Smooth muscle cell (in vitro differentiated cells): ENCODE results near the gene CCDC97. TPM values are rescaled to one million over a fixed set of nuclear protein-coding genes. Genes with fewer than 3 reads are reported as not detected.

Experiments used
- DNase-seq: peaks from one replicate; lab custom pipeline; 2025; ENCODE audit not compliant: unreplicated experiment; lab: John Stamatoyannopoulos, UW
- H2AFZ ChIP-seq: fragments of 200-600 bp; sonication (generic); 2 replicates; pipeline ENCODE4 v1.6.0; 2016; ENCODE audit warnings: antibody characterized with exemption, low read depth, mild to moderate bottlenecking
- H3F3A ChIP-seq: fragments of 200-600 bp; sonication (generic); 2 replicates; pipeline ENCODE4 v1.6.0; 2017; ENCODE audit warnings: antibody characterized with exemption, low read depth
- H3K27ac ChIP-seq: fragments of 200-600 bp; sonication (generic); 2 replicates; pipeline ENCODE4 v1.5.1; 2016; ENCODE audit warnings: low read depth, mild to moderate bottlenecking
- H3K27me3 ChIP-seq: fragments of 200-600 bp; sonication (generic); 2 replicates; pipeline ENCODE4 v1.6.1; 2016; ENCODE audit warnings: low read depth, mild to moderate bottlenecking
- H3K36me3 ChIP-seq: fragments of 200-600 bp; sonication (generic); 2 replicates; pipeline ENCODE4 v1.5.1; 2016; ENCODE audit warnings: low read depth
- H3K4me1 ChIP-seq: fragments of 200-600 bp; sonication (generic); 2 replicates; pipeline ENCODE4 v1.5.1; 2016; ENCODE audit warnings: low read depth
- H3K4me2 ChIP-seq: fragments of 200-600 bp; sonication (generic); 2 replicates; pipeline ENCODE4 v1.6.0; 2016; ENCODE audit warnings: mild to moderate bottlenecking
- H3K4me3 ChIP-seq: fragments of 200-600 bp; sonication (generic); 2 replicates; pipeline ENCODE4 v1.5.1; 2016; ENCODE audit warnings: mild to moderate bottlenecking
- H3K79me2 ChIP-seq: fragments of 200-600 bp; sonication (generic); 2 replicates; pipeline ENCODE4 v1.6.0; 2016; ENCODE audit warnings: low read depth, mild to moderate bottlenecking
- H3K9ac ChIP-seq: fragments of 200-600 bp; sonication (generic); 2 replicates; pipeline ENCODE4 v1.6.0; 2016; ENCODE audit warnings: low read depth
- H3K9me3 ChIP-seq: fragments of 200-600 bp; sonication (generic); replicated peaks from 2 replicates; pipeline ENCODE4 v1.5.1; 2016; ENCODE audit warnings: low read depth
- H4K20me1 ChIP-seq: fragments of 200-600 bp; sonication (generic); 2 replicates; pipeline ENCODE4 v1.6.0; 2016; ENCODE audit warnings: low read depth
- CTCF ChIP-seq: fragments of 200-600 bp; sonication (generic); IDR thresholded peaks from 2 replicates; pipeline ENCODE4 v1.5.1; 2017; ENCODE audit warnings: borderline replicate concordance, mild to moderate bottlenecking, antibody characterized with exemption; ENCODE audit not compliant: insufficient read depth, poor library complexity, severe bottlenecking
- WGBS: methylation state at CpG from one replicate; pipeline ENCODE4 v1.1.7; 2016; ENCODE audit warnings: low lambda C conversion rate; 5-methylcytosine and 5-hydroxymethylcytosine counted together
- polyA plus RNA-seq: library from polyadenylated mRNA; unstranded; fragments of >200 nt; fragmentation: Nextera tagmentation; extraction: Ambion mirVana; gene quantifications from 2 replicates; pipeline ENCODE4 v1.2.1, GENCODE V29; 2016
- total RNA-seq: library from RNA; depleted of rRNA; stranded (reverse); fragments of >200 nt; gene quantifications from 2 replicates; pipeline ENCODE4 v1.2.3, GENCODE V29; 2014

CCDC97 gene
- total and polyA plus RNA-seq, 2 experiments from 2014 or later = 7.5 to 18.2 TPM

GRCh38 chr19:41324921-41325639 is 15.1 kb downstream of the CCDC97 start:
- H3F3A ChIP-seq = peaks cover 61% of the 10 kb centered on the region
- H3K4me2 ChIP-seq = peak overlapping the region; percentile 84
- H4K20me1 ChIP-seq = peaks cover 7% of the 10 kb centered on the region
- 1% methylated on average over 15 of the region's 23 CpGs for WGBS
- no peaks in the 10 kb centered on the region for H3K79me2 ChIP-seq
- peak; percentile 44 for DNase-seq
- no peak overlapping the region for H2AFZ ChIP-seq
- H3K4me3 ChIP-seq = peak overlapping the region; percentile 37
- no peaks in the 10 kb centered on the region for H3K36me3 ChIP-seq
- peak overlapping the region; percentile 87 for H3K9ac ChIP-seq
- H3K27ac ChIP-seq = peak overlapping the region; percentile 97
- no peaks in the 10 kb centered on the region for H3K9me3 ChIP-seq
- TF ChIP-seq CTCF = no peak
- no peaks in the 10 kb centered on the region for H3K27me3 ChIP-seq
- peaks cover 41% of the 10 kb centered on the region for H3K4me1 ChIP-seq

GRCh38 chr19:41325640-41325946 is 15.6 kb downstream of the CCDC97 start:
- no peak for DNase-seq
- H3K9me3 ChIP-seq = no peaks in the 10 kb centered on the region
- peaks cover 7% of the 10 kb centered on the region for H4K20me1 ChIP-seq
- H3F3A ChIP-seq = peaks cover 66% of the 10 kb centered on the region
- no peaks in the 10 kb centered on the region for H3K79me2 ChIP-seq
- H3K27ac ChIP-seq = peak overlapping the region; percentile 97
- no peaks in the 10 kb centered on the region for H3K27me3 ChIP-seq
- peak overlapping the region; percentile 87 for H3K9ac ChIP-seq
- TF ChIP-seq CTCF = no peak
- H3K36me3 ChIP-seq = no peaks in the 10 kb centered on the region
- H3K4me1 ChIP-seq = peaks cover 41% of the 10 kb centered on the region
- peak overlapping the region; percentile 84 for H3K4me2 ChIP-seq
- 2% methylated on average over 9 of the region's 10 CpGs for WGBS
- H3K4me3 ChIP-seq = peak overlapping the region; percentile 37
- no peak overlapping the region for H2AFZ ChIP-seq

DNA sequence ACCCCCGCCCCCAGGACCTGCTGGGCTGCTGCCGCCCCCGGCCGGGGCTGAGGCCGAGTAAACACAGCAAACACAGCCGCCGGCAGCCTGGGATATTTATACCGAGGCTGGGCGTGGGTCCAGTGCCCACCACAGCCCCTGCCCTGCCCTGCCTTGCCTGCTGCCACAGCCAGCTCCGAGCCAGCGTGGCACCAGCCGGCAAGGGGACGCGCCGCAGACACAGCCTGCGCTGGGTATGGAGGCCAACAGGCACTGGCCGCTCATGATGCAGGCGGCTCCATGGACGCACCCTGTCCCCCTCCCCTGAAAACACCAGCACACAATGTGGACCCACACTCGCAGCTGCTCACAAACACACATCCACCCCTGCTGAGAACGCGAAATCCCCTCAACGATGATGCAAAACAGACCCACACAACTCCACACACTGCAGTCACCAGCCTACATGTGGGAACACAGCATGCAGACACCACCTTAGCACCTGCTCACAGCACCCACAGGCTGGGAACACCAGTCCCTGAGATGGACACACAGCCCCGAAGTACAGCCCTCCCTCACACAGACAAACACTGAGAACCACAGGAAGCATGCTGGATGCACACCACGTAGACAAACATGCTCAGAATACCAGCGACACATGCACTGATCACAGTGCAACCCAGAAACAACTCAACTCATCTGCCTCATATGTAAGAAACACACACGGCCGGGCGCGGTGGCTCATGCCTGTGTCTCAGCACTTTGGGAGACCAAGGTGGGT is 16.2 kb downstream of the CCDC97 start:
- peaks cover 41% of the 10 kb centered on the region for H3K4me1 ChIP-seq
- H3K9ac ChIP-seq = peak overlapping the region; percentile 87
- no peak for TF ChIP-seq CTCF
- H2AFZ ChIP-seq = no peak overlapping the region
- H3K4me2 ChIP-seq = peak overlapping the region; percentile 84
- peaks cover 4% of the 10 kb centered on the region for H4K20me1 ChIP-seq
- peak overlapping the region; percentile 97 for H3K27ac ChIP-seq
- H3K9me3 ChIP-seq = no peaks in the 10 kb centered on the region
- peak overlapping the region; percentile 37 for H3K4me3 ChIP-seq
- no peaks in the 10 kb centered on the region for H3K36me3 ChIP-seq
- WGBS = 13% methylated on average over 23 of the region's 30 CpGs
- no peaks in the 10 kb centered on the region for H3K79me2 ChIP-seq
- no peak for DNase-seq
- H3F3A ChIP-seq = peaks cover 62% of the 10 kb centered on the region
- no peaks in the 10 kb centered on the region for H3K27me3 ChIP-seq
